Astrocyte of the cerebellum (primary cell): ENCODE data around the gene CCDC82.

Source experiments
- DNase-seq: peaks from one replicate; pipeline ENCODE4 v3.0.0-alpha.2; 2011; ENCODE audit warnings: low read depth
- H3K4me3 ChIP-seq: 2 replicates; pipeline ENCODE4 v1.5.1; 2011; ENCODE audit warnings: mild to moderate bottlenecking, low read depth, low read length, moderate library complexity
- CTCF ChIP-seq: IDR thresholded peaks from 2 replicates; pipeline ENCODE4 v1.5.1; 2012; ENCODE audit warnings: low read length, low read depth, moderate library complexity, mild to moderate bottlenecking; ENCODE audit errors: missing control alignments
- in situ Hi-C: cut with HindIII; loops from 2 replicates; pipeline ENCODE4 v1.10.0; 2017; ENCODE audit warnings: low sequenced_read_pairs

CCDC82 gene

GRCh38 chr11:96367342-96367741 is 22.4 kb downstream of the CCDC82 start:
- no peak for DNase-seq
- no peak for TF ChIP-seq CTCF
- no peak overlapping the region for H3K4me3 ChIP-seq
- in situ Hi-C loops = no loop called here

- TF ChIP-seq CTCF = no peak
- in situ Hi-C loops = no loop called here
- H3K4me3 ChIP-seq = no peak overlapping the region
- no peak for DNase-seq
These were observed 23.7 kb downstream of the CCDC82 start for GRCh38 chr11:96366024-96366423.

GRCh38 chr11:96365493-96365892 is 24.2 kb downstream of the CCDC82 start:
- no peak for DNase-seq
- TF ChIP-seq CTCF = no peak
- in situ Hi-C loops = no loop called here
- no peak overlapping the region for H3K4me3 ChIP-seq

GRCh38 chr11:96361778-96362177 is 27.9 kb downstream of the CCDC82 start:
- in situ Hi-C loops = no loop called here
- DNase-seq = no peak
- no peak for TF ChIP-seq CTCF
- H3K4me3 ChIP-seq = no peak overlapping the region

- no peak for TF ChIP-seq CTCF
- DNase-seq = no peak
- in situ Hi-C loops = no loop called here
- no peak overlapping the region for H3K4me3 ChIP-seq
These were observed 31.4 kb downstream of the CCDC82 start for GRCh38 chr11:96358321-96358720.

- TF ChIP-seq CTCF = no peak
- H3K4me3 ChIP-seq = no peak overlapping the region
- DNase-seq = no peak
- in situ Hi-C loops = no loop called here
These were observed 31.9 kb downstream of the CCDC82 start for GRCh38 chr11:96357794-96358193.

- DNase-seq = no peak
- no peak overlapping the region for H3K4me3 ChIP-seq
- TF ChIP-seq CTCF = no peak
- in situ Hi-C loops = no loop called here
These were observed 32.9 kb downstream of the CCDC82 start for GRCh38 chr11:96356848-96357247.
